K562 (cell line): ENCODE measurements around the gene ABHD8. TPM values are rescaled to one million over a fixed set of nuclear protein-coding genes. Genes with fewer than 3 reads are reported as not detected.
A peak's percentile ranks its signal among the peaks of the same experiment; 100 is the strongest.

Experiments
- CBX1 ChIP-seq: sonication (generic); IDR thresholded peaks from 2 replicates; pipeline ENCODE4 v1.6.1; 2016; ENCODE audit warnings: antibody characterized with exemption, low read depth, mild to moderate bottlenecking
- CXXC5 ChIP-seq: fragments of 250-450 bp; sonication (Bioruptor Pico); IDR thresholded peaks from 2 replicates; pipeline ENCODE4 v1.8.0; 2022; ENCODE audit warnings: inconsistent platforms, mild to moderate bottlenecking, moderate library complexity
- DIDO1 ChIP-seq: fragments of 450-650 bp; IDR thresholded peaks from 2 replicates; pipeline ENCODE4 v1.6.1; 2016; ENCODE audit warnings: low read depth, missing biosample characterization, missing genetic modification characterization
- DPF2 ChIP-seq: fragments of 450-650 bp; IDR thresholded peaks from 2 replicates; pipeline ENCODE4 v1.6.1; 2016
- HDAC8 ChIP-seq: fragments of 450-650 bp; IDR thresholded peaks from 2 replicates; pipeline ENCODE4 v1.6.1; 2016; ENCODE audit warnings: mild to moderate bottlenecking, missing genetic modification characterization, moderate library complexity, missing compliant biosample characterization
- NFYB ChIP-seq: IDR thresholded peaks from 2 replicates; pipeline ENCODE4 v1.6.1; 2011; ENCODE audit warnings: mild to moderate bottlenecking, moderate library complexity; ENCODE audit not compliant: insufficient read length; ENCODE audit errors: extremely low read depth
- POLR2H ChIP-seq: IDR thresholded peaks from 2 replicates; pipeline ENCODE4 v1.6.1; 2016; ENCODE audit warnings: missing genetic modification characterization, low read depth, mild to moderate bottlenecking, control low read depth, missing compliant biosample characterization, moderate library complexity
- POLR3A ChIP-seq: IDR thresholded peaks from 2 replicates; pipeline ENCODE4 v1.6.1; 2011; ENCODE audit warnings: borderline replicate concordance, mild to moderate bottlenecking, moderate library complexity; ENCODE audit not compliant: insufficient read length, insufficient read depth; ENCODE audit errors: extremely low read depth
- SIX5 ChIP-seq, 2 experiments: IDR thresholded peaks; 2 replicates each; pipeline ENCODE4 v1.6.1; 2011; ENCODE audit warnings: low read length in 2 of 2, borderline replicate concordance in 1 of 2, low read depth in 1 of 2, mild to moderate bottlenecking in 1 of 2, moderate library complexity in 1 of 2; ENCODE audit not compliant: insufficient read depth in 1 of 2
- SRSF9 ChIP-seq: fragments of 200-400 bp; formaldehyde crosslinking; IDR thresholded peaks from 2 replicates; pipeline ENCODE4 v1.6.1; 2017; ENCODE audit warnings: low read depth, low read length, borderline replicate concordance
- ZNF174 ChIP-seq: fragments of 250-450 bp; sonication (Bioruptor Pico); IDR thresholded peaks from 2 replicates; pipeline ENCODE4 v1.4.0; 2020; ENCODE audit warnings: mild to moderate bottlenecking
- ZNF76 ChIP-seq: fragments of 250-450 bp; sonication (Bioruptor Pico); IDR thresholded peaks from 2 replicates; pipeline ENCODE4 v1.4.0; 2020; ENCODE audit warnings: mild to moderate bottlenecking, moderate library complexity, borderline replicate concordance
- polyA plus RNA-seq, 8 experiments: library from polyadenylated mRNA; depleted of rRNA in 4 of 8; stranded (reverse) in 5 of 8; unstranded in 3 of 8; fragments of >200 nt; fragmentation: Nextera tagmentation in 2 of 8; fragmentation: Illumina TruSeq in 1 of 8; extraction: Ambion mirVana in 2 of 8; extraction: Trizol in 1 of 8; gene quantifications; 2 replicates each; pipeline versions ENCODE4 v1.2.1 to v1.2.3, GENCODE V29; 2011 to 2014; ENCODE audit warnings: inconsistent platforms in 1 of 8, missing spikeins in 1 of 8
- total RNA-seq, 7 experiments: library from RNA; depleted of rRNA in 6 of 7; stranded (reverse); fragments of >200 nt in 6 of 7; fragmentation: Illumina TruSeq in 2 of 7; extraction: Trizol in 2 of 7; gene quantifications; 2 replicates each; pipeline versions ENCODE4 v1.2.1 to v1.2.3, GENCODE V29; 2011 to 2021; ENCODE audit warnings: low replicate concordance in 1 of 7
- TF ChIP-seq, protein P1 (sequence below): fragments of 150-350 bp; conservative IDR thresholded peaks from 2 replicates; pipeline ENCODE4 v1.6.1; 2014; ENCODE audit warnings: low read length
- TF ChIP-seq, protein P2 (sequence below), 2 experiments: fragments of 450-650 bp; formaldehyde crosslinking in 1 of 2; IDR thresholded peaks; 2 replicates each; pipeline versions ENCODE4 v1.4.0 to v1.6.1; 2014 to 2020; ENCODE audit warnings: mild to moderate bottlenecking in 2 of 2, borderline replicate concordance in 1 of 2, low read depth in 1 of 2
- TF ChIP-seq, protein P3 (sequence below): fragments of 450-650 bp; formaldehyde crosslinking; IDR thresholded peaks from 2 replicates; pipeline ENCODE4 v1.4.0; 2022; ENCODE audit warnings: missing genetic modification characterization

ABHD8 gene
- total and polyA plus RNA-seq, 9 of the 15 experiments (the other 6 are each of a cell fraction or from before 2014, with no cell fraction given), result 0.04 to 6.6 (median 2.0) TPM; not detected in 1

- TF ChIP-seq DIDO1, result no peak
- TF ChIP-seq ZNF76, result no peak
- TF ChIP-seq, protein P1, sequence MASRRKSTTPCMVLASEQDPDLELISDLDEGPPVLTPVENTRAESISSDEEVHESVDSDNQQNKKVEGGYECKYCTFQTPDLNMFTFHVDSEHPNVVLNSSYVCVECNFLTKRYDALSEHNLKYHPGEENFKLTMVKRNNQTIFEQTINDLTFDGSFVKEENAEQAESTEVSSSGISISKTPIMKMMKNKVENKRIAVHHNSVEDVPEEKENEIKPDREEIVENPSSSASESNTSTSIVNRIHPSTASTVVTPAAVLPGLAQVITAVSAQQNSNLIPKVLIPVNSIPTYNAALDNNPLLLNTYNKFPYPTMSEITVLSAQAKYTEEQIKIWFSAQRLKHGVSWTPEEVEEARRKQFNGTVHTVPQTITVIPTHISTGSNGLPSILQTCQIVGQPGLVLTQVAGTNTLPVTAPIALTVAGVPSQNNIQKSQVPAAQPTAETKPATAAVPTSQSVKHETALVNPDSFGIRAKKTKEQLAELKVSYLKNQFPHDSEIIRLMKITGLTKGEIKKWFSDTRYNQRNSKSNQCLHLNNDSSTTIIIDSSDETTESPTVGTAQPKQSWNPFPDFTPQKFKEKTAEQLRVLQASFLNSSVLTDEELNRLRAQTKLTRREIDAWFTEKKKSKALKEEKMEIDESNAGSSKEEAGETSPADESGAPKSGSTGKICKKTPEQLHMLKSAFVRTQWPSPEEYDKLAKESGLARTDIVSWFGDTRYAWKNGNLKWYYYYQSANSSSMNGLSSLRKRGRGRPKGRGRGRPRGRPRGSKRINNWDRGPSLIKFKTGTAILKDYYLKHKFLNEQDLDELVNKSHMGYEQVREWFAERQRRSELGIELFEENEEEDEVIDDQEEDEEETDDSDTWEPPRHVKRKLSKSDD, result no peak
- no peak for TF ChIP-seq POLR3A
- TF ChIP-seq, protein P2, sequence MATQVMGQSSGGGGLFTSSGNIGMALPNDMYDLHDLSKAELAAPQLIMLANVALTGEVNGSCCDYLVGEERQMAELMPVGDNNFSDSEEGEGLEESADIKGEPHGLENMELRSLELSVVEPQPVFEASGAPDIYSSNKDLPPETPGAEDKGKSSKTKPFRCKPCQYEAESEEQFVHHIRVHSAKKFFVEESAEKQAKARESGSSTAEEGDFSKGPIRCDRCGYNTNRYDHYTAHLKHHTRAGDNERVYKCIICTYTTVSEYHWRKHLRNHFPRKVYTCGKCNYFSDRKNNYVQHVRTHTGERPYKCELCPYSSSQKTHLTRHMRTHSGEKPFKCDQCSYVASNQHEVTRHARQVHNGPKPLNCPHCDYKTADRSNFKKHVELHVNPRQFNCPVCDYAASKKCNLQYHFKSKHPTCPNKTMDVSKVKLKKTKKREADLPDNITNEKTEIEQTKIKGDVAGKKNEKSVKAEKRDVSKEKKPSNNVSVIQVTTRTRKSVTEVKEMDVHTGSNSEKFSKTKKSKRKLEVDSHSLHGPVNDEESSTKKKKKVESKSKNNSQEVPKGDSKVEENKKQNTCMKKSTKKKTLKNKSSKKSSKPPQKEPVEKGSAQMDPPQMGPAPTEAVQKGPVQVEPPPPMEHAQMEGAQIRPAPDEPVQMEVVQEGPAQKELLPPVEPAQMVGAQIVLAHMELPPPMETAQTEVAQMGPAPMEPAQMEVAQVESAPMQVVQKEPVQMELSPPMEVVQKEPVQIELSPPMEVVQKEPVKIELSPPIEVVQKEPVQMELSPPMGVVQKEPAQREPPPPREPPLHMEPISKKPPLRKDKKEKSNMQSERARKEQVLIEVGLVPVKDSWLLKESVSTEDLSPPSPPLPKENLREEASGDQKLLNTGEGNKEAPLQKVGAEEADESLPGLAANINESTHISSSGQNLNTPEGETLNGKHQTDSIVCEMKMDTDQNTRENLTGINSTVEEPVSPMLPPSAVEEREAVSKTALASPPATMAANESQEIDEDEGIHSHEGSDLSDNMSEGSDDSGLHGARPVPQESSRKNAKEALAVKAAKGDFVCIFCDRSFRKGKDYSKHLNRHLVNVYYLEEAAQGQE (IDR thresholded peaks at IDR 0.05; ENCODE audit: borderline replicate concordance), result peak; percentile 77
- TF ChIP-seq, protein P2 (CRISPR knock-in tag; IDR thresholded peaks at IDR 0.05; ENCODE audit: low read depth), result no peak
- no peak for TF ChIP-seq SIX5 (IDR thresholded peaks at IDR 0.05; ENCODE audit: borderline replicate concordance in 1 of 2, insufficient read depth in 1 of 2, low read depth in 1 of 2, low read length in 2 of 2)
- no peak for TF ChIP-seq ZNF174
- no peak for TF ChIP-seq POLR2H (tag)
- TF ChIP-seq CBX1, result no peak
- TF ChIP-seq NFYB, result no peak
- TF ChIP-seq CXXC5 (CRISPR knock-in tag), result peak; percentile 68
- no peak for TF ChIP-seq SRSF9
- no peak for TF ChIP-seq HDAC8 (tag)
- TF ChIP-seq DPF2, result 0 out of 2 replicates have a peak, but pooled peaks have one; percentile 22
- TF ChIP-seq, protein P3, sequence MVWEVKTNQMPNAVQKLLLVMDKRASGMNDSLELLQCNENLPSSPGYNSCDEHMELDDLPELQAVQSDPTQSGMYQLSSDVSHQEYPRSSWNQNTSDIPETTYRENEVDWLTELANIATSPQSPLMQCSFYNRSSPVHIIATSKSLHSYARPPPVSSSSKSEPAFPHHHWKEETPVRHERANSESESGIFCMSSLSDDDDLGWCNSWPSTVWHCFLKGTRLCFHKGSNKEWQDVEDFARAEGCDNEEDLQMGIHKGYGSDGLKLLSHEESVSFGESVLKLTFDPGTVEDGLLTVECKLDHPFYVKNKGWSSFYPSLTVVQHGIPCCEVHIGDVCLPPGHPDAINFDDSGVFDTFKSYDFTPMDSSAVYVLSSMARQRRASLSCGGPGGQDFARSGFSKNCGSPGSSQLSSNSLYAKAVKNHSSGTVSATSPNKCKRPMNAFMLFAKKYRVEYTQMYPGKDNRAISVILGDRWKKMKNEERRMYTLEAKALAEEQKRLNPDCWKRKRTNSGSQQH (CRISPR knock-in tag), result peak; percentile 65; the same call in 1 of the 2 replicates
These were observed 42.3 kb downstream of the ABHD8 start (continued) for GRCh38 chr19:17260842-17261325.
